Measurements from ENCODE around the gene PAK1IP1. TPM values are rescaled to one million over a fixed set of nuclear protein-coding genes. Genes with fewer than 3 reads are reported as not detected.

PAK1IP1 gene
- polyA plus RNA-seq, 1 donor, result 15.2 TPM

- Histone ChIP-seq H3K27ac (ENCODE audit: low read length) (no peak overlapping the region), H3K9me3 (ENCODE audit: control insufficient read depth, low read depth, low read length) (no peaks in the 10 kb centered on the region), H3K36me3 (ENCODE audit: control insufficient read depth, insufficient read depth, low read length) (peaks cover 7% of the 10 kb centered on the region), H3K4me1 (ENCODE audit: control insufficient read depth, insufficient read depth, low read length) (no peaks in the 10 kb centered on the region), H3K4me3 (ENCODE audit: low read length) (no peak overlapping the region), H3K27me3 (ENCODE audit: control insufficient read depth, insufficient read depth, low read length) (no peaks in the 10 kb centered on the region)
- WGBS (ENCODE audit: insufficient coverage, low lambda C conversion rate), result 67% methylated on average over 1 of the region's 6 CpGs
- no peak for DNase-seq
Observed at GRCh38 chr6:10668126-10668917, 26.4 kb upstream of the PAK1IP1 start.

- WGBS (ENCODE audit: insufficient coverage, low lambda C conversion rate), result 80% methylated on average over 1 of the region's 7 CpGs
- no peak for DNase-seq
- H3K36me3 ChIP-seq (ENCODE audit: control insufficient read depth, insufficient read depth, low read length), result peaks cover 2% of the 10 kb centered on the region
Observed at GRCh38 chr6:10676403-10676802, 18.4 kb upstream of the PAK1IP1 start.

GRCh38 chr6:10678456-10678855 lies 16.3 kb upstream of the PAK1IP1 start:
- Histone ChIP-seq H3K36me3 (ENCODE audit: control insufficient read depth, insufficient read depth, low read length) (no peaks in the 10 kb centered on the region), H3K4me1 (ENCODE audit: control insufficient read depth, insufficient read depth, low read length) (peaks cover 12% of the 10 kb centered on the region), H3K27me3 (ENCODE audit: control insufficient read depth, insufficient read depth, low read length) (no peaks in the 10 kb centered on the region), H3K27ac (ENCODE audit: low read length) (no peak overlapping the region), H3K9me3 (ENCODE audit: control insufficient read depth, low read depth, low read length) (no peaks in the 10 kb centered on the region), H3K4me3 (ENCODE audit: low read length) (no peak overlapping the region)
- WGBS (ENCODE audit: insufficient coverage, low lambda C conversion rate), result no CpG with 5 or more reads among the region's 4 CpGs
- no peak for DNase-seq

More at GRCh38 chr6:10676403-10676802, 18.4 kb upstream of the PAK1IP1 start:
- no peaks in the 10 kb centered on the region for H3K9me3 ChIP-seq (ENCODE audit: control insufficient read depth, low read depth, low read length)
- peaks cover 2% of the 10 kb centered on the region for H3K4me1 ChIP-seq (ENCODE audit: control insufficient read depth, insufficient read depth, low read length)
- H3K4me3 ChIP-seq (ENCODE audit: low read length), result no peak overlapping the region
- H3K27me3 ChIP-seq (ENCODE audit: control insufficient read depth, insufficient read depth, low read length), result no peaks in the 10 kb centered on the region
- no peak overlapping the region for H3K27ac ChIP-seq (ENCODE audit: low read length)

GRCh38 chr6:10681795-10682194 lies 13.0 kb upstream of the PAK1IP1 start:
- WGBS (ENCODE audit: insufficient coverage, low lambda C conversion rate), result no CpG with 5 or more reads among the region's 3 CpGs
- no peak for DNase-seq
- Histone ChIP-seq H3K27ac (ENCODE audit: low read length) (peak overlapping the region; percentile 52), H3K4me3 (ENCODE audit: low read length) (no peak overlapping the region), H3K27me3 (ENCODE audit: control insufficient read depth, insufficient read depth, low read length) (no peaks in the 10 kb centered on the region), H3K36me3 (ENCODE audit: control insufficient read depth, insufficient read depth, low read length) (peaks cover 3% of the 10 kb centered on the region), H3K4me1 (ENCODE audit: control insufficient read depth, insufficient read depth, low read length) (peaks cover 23% of the 10 kb centered on the region), H3K9me3 (ENCODE audit: control insufficient read depth, low read depth, low read length) (no peaks in the 10 kb centered on the region)

- H3K27me3 ChIP-seq (ENCODE audit: control insufficient read depth, insufficient read depth, low read length), result no peaks in the 10 kb centered on the region
- peaks cover 23% of the 10 kb centered on the region for H3K4me1 ChIP-seq (ENCODE audit: control insufficient read depth, insufficient read depth, low read length)
Observed at GRCh38 chr6:10682355-10682988, 12.3 kb upstream of the PAK1IP1 start.

GRCh38 chr6:10684618-10685017 lies 10.2 kb upstream of the PAK1IP1 start:
- no peaks in the 10 kb centered on the region for H3K9me3 ChIP-seq (ENCODE audit: control insufficient read depth, low read depth, low read length)
- no peaks in the 10 kb centered on the region for H3K27me3 ChIP-seq (ENCODE audit: control insufficient read depth, insufficient read depth, low read length)
- no peak for DNase-seq
- 90% methylated on average over 3 of the region's 5 CpGs for WGBS (ENCODE audit: insufficient coverage, low lambda C conversion rate)
- H3K27ac ChIP-seq (ENCODE audit: low read length), result no peak overlapping the region
- H3K4me3 ChIP-seq (ENCODE audit: low read length), result no peak overlapping the region
- H3K4me1 ChIP-seq (ENCODE audit: control insufficient read depth, insufficient read depth, low read length), result peaks cover 30% of the 10 kb centered on the region
- peaks cover 3% of the 10 kb centered on the region for H3K36me3 ChIP-seq (ENCODE audit: control insufficient read depth, insufficient read depth, low read length)

More at GRCh38 chr6:10682355-10682988, 12.3 kb upstream of the PAK1IP1 start:
- peak in 1 of 2 donors; percentile 23 for DNase-seq
- peak overlapping the region; percentile 52 for H3K27ac ChIP-seq (ENCODE audit: low read length)
- no peak overlapping the region for H3K4me3 ChIP-seq (ENCODE audit: low read length)
- peaks cover 3% of the 10 kb centered on the region for H3K36me3 ChIP-seq (ENCODE audit: control insufficient read depth, insufficient read depth, low read length)
- no peaks in the 10 kb centered on the region for H3K9me3 ChIP-seq (ENCODE audit: control insufficient read depth, low read depth, low read length)

GRCh38 chr6:10685092-10685915 lies 9.5 kb upstream of the PAK1IP1 start:
- Histone ChIP-seq H3K27ac (ENCODE audit: low read length) (no peak overlapping the region), H3K27me3 (ENCODE audit: control insufficient read depth, insufficient read depth, low read length) (no peaks in the 10 kb centered on the region), H3K9me3 (ENCODE audit: control insufficient read depth, low read depth, low read length) (no peaks in the 10 kb centered on the region), H3K36me3 (ENCODE audit: control insufficient read depth, insufficient read depth, low read length) (peaks cover 3% of the 10 kb centered on the region), H3K4me3 (ENCODE audit: low read length) (no peak overlapping the region), H3K4me1 (ENCODE audit: control insufficient read depth, insufficient read depth, low read length) (peaks cover 34% of the 10 kb centered on the region)
- DNase-seq, result no peak
- 88% methylated on average over 3 of the region's 3 CpGs for WGBS (ENCODE audit: insufficient coverage, low lambda C conversion rate)

GRCh38 chr6:10686901-10687300 lies 7.9 kb upstream of the PAK1IP1 start:
- H3K27me3 ChIP-seq (ENCODE audit: control insufficient read depth, insufficient read depth, low read length), result no peaks in the 10 kb centered on the region
- no peaks in the 10 kb centered on the region for H3K9me3 ChIP-seq (ENCODE audit: control insufficient read depth, low read depth, low read length)
- peak overlapping the region; percentile 27 for H3K4me3 ChIP-seq (ENCODE audit: low read length)
- no CpG with 5 or more reads among the region's 8 CpGs for WGBS (ENCODE audit: insufficient coverage, low lambda C conversion rate)
- no peak overlapping the region for H3K27ac ChIP-seq (ENCODE audit: low read length)
- peaks cover 3% of the 10 kb centered on the region for H3K36me3 ChIP-seq (ENCODE audit: control insufficient read depth, insufficient read depth, low read length)
- peak in 1 of 2 donors; percentile 43 for DNase-seq
- peaks cover 29% of the 10 kb centered on the region for H3K4me1 ChIP-seq (ENCODE audit: control insufficient read depth, insufficient read depth, low read length)

GRCh38 chr6:10687582-10687981 lies 7.2 kb upstream of the PAK1IP1 start:
- H3K27ac ChIP-seq (ENCODE audit: low read length), result peak overlapping the region; percentile 17

More at GRCh38 chr6:10687582-10687981, 7.2 kb upstream of the PAK1IP1 start:
- H3K27me3 ChIP-seq (ENCODE audit: control insufficient read depth, insufficient read depth, low read length), result no peaks in the 10 kb centered on the region
- peak; percentile 54 to 79 for DNase-seq
- H3K4me3 ChIP-seq (ENCODE audit: low read length), result peak overlapping the region; percentile 27
- no peaks in the 10 kb centered on the region for H3K9me3 ChIP-seq (ENCODE audit: control insufficient read depth, low read depth, low read length)
- peaks cover 26% of the 10 kb centered on the region for H3K4me1 ChIP-seq (ENCODE audit: control insufficient read depth, insufficient read depth, low read length)
- H3K36me3 ChIP-seq (ENCODE audit: control insufficient read depth, insufficient read depth, low read length), result peaks cover 3% of the 10 kb centered on the region
- WGBS (ENCODE audit: insufficient coverage, low lambda C conversion rate), result no CpG with 5 or more reads among the region's 6 CpGs
